ENCODE results near the gene NFKBIZ.
"Not testable (repeated sequence)": the region's sequence is repeated elsewhere in the genome, so short reads cannot be mapped to it uniquely, and the experiment has no call there.

The NFKBIZ gene

DNA sequence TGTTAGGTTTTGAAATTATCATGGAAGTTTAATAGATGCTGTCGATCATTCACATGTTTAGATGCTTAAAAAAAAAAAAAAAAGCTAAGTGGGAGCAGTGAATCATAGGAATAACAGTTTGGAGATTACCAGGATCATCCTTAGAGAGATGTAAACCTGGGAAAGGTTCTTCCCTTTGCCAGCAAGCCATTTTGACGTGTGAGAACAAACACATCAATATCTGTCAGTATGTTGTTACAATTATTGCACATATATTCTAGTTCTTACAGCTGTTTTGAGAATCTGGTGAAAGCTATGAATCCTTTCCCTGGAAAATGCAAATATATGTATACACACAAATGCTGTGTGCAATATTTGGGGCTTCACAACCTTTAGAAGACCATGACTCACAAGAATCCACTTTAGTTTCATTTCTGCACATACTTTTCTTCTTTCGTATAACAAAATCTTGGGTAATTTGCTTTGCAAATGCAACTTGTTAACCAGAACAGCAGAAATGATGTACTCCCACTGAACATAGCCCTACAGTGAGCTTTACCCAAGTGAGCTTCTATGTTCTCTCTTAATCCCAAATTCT, 12.0 kb downstream of the NFKBIZ start:
- Histone ChIP-seq H3K36me3 (ENCODE audit: insufficient read depth, low read length) (peaks cover 25% of the 10 kb centered on the region), H3K9me3 (ENCODE audit: low read length) (no peaks in the 10 kb centered on the region), H3K27me3 (ENCODE audit: insufficient read depth, low read length) (no peaks in the 10 kb centered on the region), H3K4me1 (ENCODE audit: insufficient read depth, low read length) (no peaks in the 10 kb centered on the region), H3K4me3 (ENCODE audit: low read length) (no peak overlapping the region), H2AFZ (ENCODE audit: low read depth, low read length) (no peak overlapping the region)

DNA sequence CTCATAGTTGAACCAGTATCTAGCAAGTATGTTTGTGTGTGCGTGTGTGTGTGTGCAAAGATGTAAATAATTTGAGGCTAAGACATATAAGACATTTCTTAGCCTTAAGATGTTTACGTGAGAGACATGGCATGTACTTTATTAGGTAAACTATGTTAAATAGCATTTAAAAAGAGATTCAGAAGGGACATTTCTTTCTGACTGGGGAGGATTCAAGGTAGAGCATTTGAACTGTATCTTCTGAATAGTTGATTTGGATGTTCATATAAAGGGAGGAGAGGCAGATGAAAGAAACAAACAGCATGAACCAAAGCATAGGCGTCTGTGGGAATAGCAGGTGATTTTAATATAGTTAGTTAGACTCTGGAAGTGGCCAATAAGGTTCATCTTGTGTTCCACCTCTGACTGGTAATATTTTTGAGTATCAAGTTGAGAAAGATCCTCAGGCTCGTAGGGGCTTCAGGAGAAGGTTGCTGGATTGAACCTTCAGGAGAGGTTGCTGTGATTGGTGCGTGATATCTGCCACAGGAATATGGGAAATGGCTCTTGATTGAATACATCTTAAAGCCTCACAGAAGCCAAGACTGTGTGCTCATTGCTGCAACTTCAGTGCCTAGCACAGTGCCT, 12.6 kb downstream of the NFKBIZ start:
- Histone ChIP-seq H3K27me3 (ENCODE audit: insufficient read depth, low read length) (no peaks in the 10 kb centered on the region), H3K4me3 (ENCODE audit: low read length) (no peak overlapping the region), H3K36me3 (ENCODE audit: insufficient read depth, low read length) (peaks cover 21% of the 10 kb centered on the region), H3K4me1 (ENCODE audit: insufficient read depth, low read length) (no peaks in the 10 kb centered on the region), H3K9me3 (ENCODE audit: low read length) (no peaks in the 10 kb centered on the region), H2AFZ (ENCODE audit: low read depth, low read length) (no peak overlapping the region)

- H3K4me1 ChIP-seq (ENCODE audit: insufficient read depth, low read length): peaks cover 4% of the 10 kb centered on the region
- no peak overlapping the region for H2AFZ ChIP-seq (ENCODE audit: low read depth, low read length)
- no peak overlapping the region for H3K4me3 ChIP-seq (ENCODE audit: low read length)
- no peaks in the 10 kb centered on the region for H3K9me3 ChIP-seq (ENCODE audit: low read length)
- H3K27me3 ChIP-seq (ENCODE audit: insufficient read depth, low read length): no peaks in the 10 kb centered on the region
- H3K36me3 ChIP-seq (ENCODE audit: insufficient read depth, low read length): peaks cover 15% of the 10 kb centered on the region
Observed at GRCh38 chr3:101862416-101863165, 13.3 kb downstream of the NFKBIZ start.

GRCh38 chr3:101864926-101865325, 15.6 kb downstream of the NFKBIZ start:
- not testable (repeated sequence) for H3K4me1 ChIP-seq (ENCODE audit: insufficient read depth, low read length); H2AFZ ChIP-seq (ENCODE audit: low read depth, low read length)

DNA sequence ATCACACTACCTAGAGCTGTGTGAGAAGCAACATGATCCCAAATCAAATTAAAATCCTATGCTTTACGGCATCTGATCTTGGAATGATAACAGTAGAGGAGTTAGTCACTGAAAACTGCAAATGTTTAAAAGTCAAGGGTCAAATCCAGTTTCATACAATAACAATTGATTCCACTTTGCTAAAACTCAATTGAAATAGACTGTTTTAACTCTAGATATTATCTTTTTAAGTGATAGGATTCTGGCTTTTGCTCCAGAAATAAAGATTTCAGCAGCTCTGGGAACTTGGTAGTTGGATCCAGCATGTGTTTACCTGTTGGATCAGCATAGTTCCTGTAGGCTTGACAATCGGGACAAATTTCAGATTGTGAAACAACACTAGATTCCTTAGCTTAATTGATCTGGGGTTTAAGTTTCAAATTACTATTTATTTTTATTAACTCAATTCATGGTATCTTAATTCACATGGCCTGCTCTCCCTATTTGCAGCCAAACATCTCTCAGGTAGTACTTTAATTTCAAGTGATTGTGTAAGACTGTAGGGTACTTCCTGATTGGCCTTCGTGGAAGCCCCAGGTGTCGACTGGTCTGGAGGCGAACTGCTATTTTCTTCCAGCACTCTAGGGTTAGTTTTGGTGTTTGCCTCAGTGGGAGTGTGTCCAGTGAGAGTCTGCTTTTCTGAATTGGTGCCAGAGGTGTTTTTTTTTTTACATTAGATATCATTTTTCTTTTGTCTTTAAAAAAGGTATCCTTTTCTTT, 16.6 kb downstream of the NFKBIZ start:
- Histone ChIP-seq H3K4me1 (ENCODE audit: insufficient read depth, low read length) (peaks cover 6% of the 10 kb centered on the region), H3K9me3 (ENCODE audit: low read length) (no peaks in the 10 kb centered on the region), H3K36me3 (ENCODE audit: insufficient read depth, low read length) (no peaks in the 10 kb centered on the region), H3K4me3 (ENCODE audit: low read length) (no peak overlapping the region), H2AFZ (ENCODE audit: low read depth, low read length) (no peak overlapping the region), H3K27me3 (ENCODE audit: insufficient read depth, low read length) (no peaks in the 10 kb centered on the region)

More at GRCh38 chr3:101864926-101865325, 15.6 kb downstream of the NFKBIZ start:
- H3K9me3 ChIP-seq (ENCODE audit: low read length); H3K36me3 ChIP-seq (ENCODE audit: insufficient read depth, low read length); H3K27me3 ChIP-seq (ENCODE audit: insufficient read depth, low read length); H3K4me3 ChIP-seq (ENCODE audit: low read length): not testable (repeated sequence)

GRCh38 chr3:101867511-101867910, 18.2 kb downstream of the NFKBIZ start:
- Histone ChIP-seq H3K4me1 (ENCODE audit: insufficient read depth, low read length) (peaks cover 6% of the 10 kb centered on the region), H2AFZ (ENCODE audit: low read depth, low read length) (no peak overlapping the region), H3K27me3 (ENCODE audit: insufficient read depth, low read length) (no peaks in the 10 kb centered on the region), H3K4me3 (ENCODE audit: low read length) (no peak overlapping the region), H3K36me3 (ENCODE audit: insufficient read depth, low read length) (no peaks in the 10 kb centered on the region), H3K9me3 (ENCODE audit: low read length) (no peaks in the 10 kb centered on the region)

GRCh38 chr3:101867996-101868395, 18.7 kb downstream of the NFKBIZ start:
- H3K27me3 ChIP-seq (ENCODE audit: insufficient read depth, low read length): no peaks in the 10 kb centered on the region
- H3K4me3 ChIP-seq (ENCODE audit: low read length): no peak overlapping the region
- H3K36me3 ChIP-seq (ENCODE audit: insufficient read depth, low read length): no peaks in the 10 kb centered on the region
- H3K4me1 ChIP-seq (ENCODE audit: insufficient read depth, low read length): peaks cover 6% of the 10 kb centered on the region
- H2AFZ ChIP-seq (ENCODE audit: low read depth, low read length): no peak overlapping the region
- H3K9me3 ChIP-seq (ENCODE audit: low read length): no peaks in the 10 kb centered on the region

- Histone ChIP-seq H3K27me3 (ENCODE audit: insufficient read depth, low read length) (no peaks in the 10 kb centered on the region), H3K4me3 (ENCODE audit: low read length) (no peak overlapping the region), H3K36me3 (ENCODE audit: insufficient read depth, low read length) (no peaks in the 10 kb centered on the region), H3K4me1 (ENCODE audit: insufficient read depth, low read length) (peaks cover 6% of the 10 kb centered on the region), H3K9me3 (ENCODE audit: low read length) (no peaks in the 10 kb centered on the region), H2AFZ (ENCODE audit: low read depth, low read length) (no peak overlapping the region)
Observed at GRCh38 chr3:101868534-101869464, 19.5 kb downstream of the NFKBIZ start.

DNA sequence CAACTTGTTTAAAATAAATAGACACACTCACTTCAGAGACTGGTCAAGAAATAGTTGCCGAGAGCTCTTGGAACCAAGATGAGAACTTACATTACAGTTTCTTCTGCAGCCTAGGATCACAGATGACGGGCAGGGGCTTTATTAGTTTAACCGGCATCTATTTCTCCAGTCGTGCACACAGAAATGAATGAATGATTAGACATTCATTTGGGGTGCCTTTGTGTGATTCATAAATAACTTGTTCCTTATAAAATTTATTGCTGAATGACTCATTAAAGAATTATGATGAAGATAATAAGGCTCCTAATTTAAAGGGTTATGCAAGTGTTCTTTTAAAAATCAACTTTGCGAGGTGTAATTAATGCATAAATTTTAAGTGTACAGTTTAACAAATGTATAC, 20.8 kb downstream of the NFKBIZ start:
- H3K4me1 ChIP-seq (ENCODE audit: insufficient read depth, low read length): peaks cover 6% of the 10 kb centered on the region
- H2AFZ ChIP-seq (ENCODE audit: low read depth, low read length): no peak overlapping the region
- no peaks in the 10 kb centered on the region for H3K36me3 ChIP-seq (ENCODE audit: insufficient read depth, low read length)
- H3K27me3 ChIP-seq (ENCODE audit: insufficient read depth, low read length): no peaks in the 10 kb centered on the region
- H3K4me3 ChIP-seq (ENCODE audit: low read length): no peak overlapping the region
- H3K9me3 ChIP-seq (ENCODE audit: low read length): no peaks in the 10 kb centered on the region

DNA sequence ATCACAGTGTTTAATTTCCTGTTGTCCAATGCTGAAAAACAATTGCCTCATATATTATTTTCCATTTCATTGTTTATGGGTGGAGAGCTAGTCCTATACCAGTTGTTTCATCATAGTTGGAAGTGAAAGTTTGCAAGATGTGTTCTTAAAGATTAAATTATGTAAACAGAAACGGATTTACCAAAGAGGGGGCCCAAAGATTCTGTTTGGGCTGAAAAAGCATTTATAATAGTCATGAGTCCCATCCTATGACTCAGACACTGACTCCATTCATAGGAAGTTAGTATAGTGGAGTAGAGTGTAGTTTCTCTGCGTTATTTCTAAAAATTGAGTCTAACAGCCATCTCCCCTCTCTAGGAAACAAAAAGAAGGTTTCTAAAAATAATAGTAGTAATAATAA, 24.3 kb downstream of the NFKBIZ start:
- Histone ChIP-seq H3K4me3 (ENCODE audit: low read length) (no peak overlapping the region), H3K4me1 (ENCODE audit: insufficient read depth, low read length) (no peaks in the 10 kb centered on the region), H3K27me3 (ENCODE audit: insufficient read depth, low read length) (no peaks in the 10 kb centered on the region), H3K9me3 (ENCODE audit: low read length) (no peaks in the 10 kb centered on the region), H2AFZ (ENCODE audit: low read depth, low read length) (no peak overlapping the region), H3K36me3 (ENCODE audit: insufficient read depth, low read length) (no peaks in the 10 kb centered on the region)

GRCh38 chr3:101876142-101876541, 26.8 kb downstream of the NFKBIZ start:
- Histone ChIP-seq H2AFZ (ENCODE audit: low read depth, low read length) (no peak overlapping the region), H3K4me3 (ENCODE audit: low read length) (no peak overlapping the region), H3K36me3 (ENCODE audit: insufficient read depth, low read length) (no peaks in the 10 kb centered on the region), H3K4me1 (ENCODE audit: insufficient read depth, low read length) (no peaks in the 10 kb centered on the region), H3K9me3 (ENCODE audit: low read length) (no peaks in the 10 kb centered on the region), H3K27me3 (ENCODE audit: insufficient read depth, low read length) (no peaks in the 10 kb centered on the region)

DNA sequence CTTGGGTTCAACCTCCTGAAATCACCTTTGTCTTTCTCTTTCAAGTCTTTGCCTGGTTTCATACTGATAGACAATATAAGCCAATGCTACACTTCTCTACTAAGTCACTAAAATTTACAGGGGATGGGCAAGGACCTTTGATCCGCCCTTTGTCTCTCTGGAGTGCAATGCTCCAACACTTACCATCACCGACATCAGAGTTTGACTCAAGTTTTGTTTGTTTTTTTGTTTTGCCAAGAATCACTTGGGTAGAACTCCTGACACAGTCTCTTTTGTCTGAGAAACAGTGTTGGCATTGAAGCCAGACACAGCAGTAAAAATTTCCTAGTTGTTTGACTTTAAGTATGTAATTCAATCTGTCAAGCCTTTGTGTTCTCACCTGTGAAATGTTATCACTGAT, 29.3 kb downstream of the NFKBIZ start:
- Histone ChIP-seq H3K36me3 (ENCODE audit: insufficient read depth, low read length) (no peaks in the 10 kb centered on the region), H3K4me3 (ENCODE audit: low read length) (no peak overlapping the region), H3K4me1 (ENCODE audit: insufficient read depth, low read length) (no peaks in the 10 kb centered on the region), H3K9me3 (ENCODE audit: low read length) (no peaks in the 10 kb centered on the region), H2AFZ (ENCODE audit: low read depth, low read length) (no peak overlapping the region), H3K27me3 (ENCODE audit: insufficient read depth, low read length) (no peaks in the 10 kb centered on the region)
